Neutrophil (primary cell): ENCODE measurements around the gene ZNF581.
A peak's percentile ranks its signal among the peaks of the same experiment; 100 is the strongest.

Source experiments
- H3K27ac ChIP-seq: fragments of 200-600 bp; sonication (generic); 2 replicates; pipeline ENCODE4 v1.5.1; 2016; ENCODE audit warnings: mild to moderate bottlenecking, moderate library complexity
- H3K27me3 ChIP-seq: fragments of 200-600 bp; sonication (generic); 2 replicates; pipeline ENCODE4 v1.6.0; 2016; ENCODE audit warnings: mild to moderate bottlenecking
- H3K36me3 ChIP-seq: fragments of 200-600 bp; sonication (generic); 2 replicates; pipeline ENCODE4 v1.5.1; 2017
- H3K4me1 ChIP-seq, 2 experiments: fragments of 200-600 bp in 1 of 2; sonication (generic) in 1 of 2; 1 replicate in 1 of 2; 2 replicates in 1 of 2; pipeline versions ENCODE4 v1.5.1 to v1.6.1; 2013 to 2016; ENCODE audit warnings: low read depth in 1 of 2, low read length in 1 of 2, mild to moderate bottlenecking in 1 of 2, moderate library complexity in 1 of 2; ENCODE audit not compliant: control insufficient read depth in 1 of 2, insufficient read depth in 1 of 2
- H3K4me3 ChIP-seq, 2 experiments: fragments of 200-600 bp in 1 of 2; sonication (generic) in 1 of 2; 1 replicate in 1 of 2; 2 replicates in 1 of 2; pipeline ENCODE4 v1.5.1; 2013 to 2016; ENCODE audit warnings: low read depth in 1 of 2, low read length in 1 of 2, mild to moderate bottlenecking in 1 of 2, moderate library complexity in 1 of 2
- H3K9me3 ChIP-seq: fragments of 200-600 bp; sonication (generic); 2 replicates; pipeline ENCODE4 v1.5.1; 2016
- TF ChIP-seq, protein P1 (sequence below): fragments of 200-600 bp; sonication (generic); IDR thresholded peaks from 2 replicates; pipeline ENCODE4 v1.5.1; 2016; ENCODE audit warnings: antibody characterized with exemption

Gene ZNF581

DNA sequence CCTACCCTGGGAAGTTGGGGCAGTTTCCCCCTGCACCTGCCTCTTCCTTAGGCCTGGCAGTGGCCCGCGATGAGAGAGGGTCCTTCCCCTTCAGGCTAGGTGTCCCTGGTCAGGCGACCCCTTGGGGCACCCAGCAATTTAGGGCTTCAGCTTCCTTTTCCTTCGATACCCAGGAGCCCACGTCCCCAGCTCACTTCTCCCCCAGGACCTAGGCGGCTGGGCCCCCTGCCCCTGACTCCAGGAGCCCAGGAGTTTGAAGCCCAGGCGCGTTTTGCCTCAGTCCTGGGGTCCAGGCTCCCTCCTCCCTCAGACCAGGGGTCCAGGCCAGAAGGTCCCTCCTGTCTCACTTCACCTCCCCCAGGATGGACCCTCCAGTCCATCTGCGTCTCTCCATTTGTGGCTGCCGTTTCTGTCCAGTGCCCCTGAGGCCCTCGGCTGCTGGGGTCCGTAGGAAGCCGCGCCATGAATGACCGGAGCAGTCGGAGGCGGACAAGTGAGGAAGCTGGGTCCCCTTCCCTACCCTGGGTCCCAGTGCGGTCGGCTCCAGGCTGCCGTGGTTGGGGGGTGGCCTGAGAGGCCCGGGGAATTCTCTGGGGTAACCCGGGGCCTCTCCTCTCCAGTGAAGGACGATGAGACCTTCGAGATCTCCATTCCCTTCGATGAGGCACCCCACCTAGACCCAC, 5.3 kb downstream of the ZNF581 start:
- H3K4me3 ChIP-seq, result peak overlapping the region; percentile 52 to 54
- H3K36me3 ChIP-seq, result peaks cover 14% of the 10 kb centered on the region
- H3K4me1 ChIP-seq, result peaks cover 33 to 40% of the 10 kb centered on the region in 2 experiments
- H3K27me3 ChIP-seq, result peaks cover 24% of the 10 kb centered on the region
- H3K27ac ChIP-seq, result no peak overlapping the region
- TF ChIP-seq, protein P1, sequence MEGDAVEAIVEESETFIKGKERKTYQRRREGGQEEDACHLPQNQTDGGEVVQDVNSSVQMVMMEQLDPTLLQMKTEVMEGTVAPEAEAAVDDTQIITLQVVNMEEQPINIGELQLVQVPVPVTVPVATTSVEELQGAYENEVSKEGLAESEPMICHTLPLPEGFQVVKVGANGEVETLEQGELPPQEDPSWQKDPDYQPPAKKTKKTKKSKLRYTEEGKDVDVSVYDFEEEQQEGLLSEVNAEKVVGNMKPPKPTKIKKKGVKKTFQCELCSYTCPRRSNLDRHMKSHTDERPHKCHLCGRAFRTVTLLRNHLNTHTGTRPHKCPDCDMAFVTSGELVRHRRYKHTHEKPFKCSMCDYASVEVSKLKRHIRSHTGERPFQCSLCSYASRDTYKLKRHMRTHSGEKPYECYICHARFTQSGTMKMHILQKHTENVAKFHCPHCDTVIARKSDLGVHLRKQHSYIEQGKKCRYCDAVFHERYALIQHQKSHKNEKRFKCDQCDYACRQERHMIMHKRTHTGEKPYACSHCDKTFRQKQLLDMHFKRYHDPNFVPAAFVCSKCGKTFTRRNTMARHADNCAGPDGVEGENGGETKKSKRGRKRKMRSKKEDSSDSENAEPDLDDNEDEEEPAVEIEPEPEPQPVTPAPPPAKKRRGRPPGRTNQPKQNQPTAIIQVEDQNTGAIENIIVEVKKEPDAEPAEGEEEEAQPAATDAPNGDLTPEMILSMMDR, result no peak
- H3K9me3 ChIP-seq, result no peaks in the 10 kb centered on the region

DNA sequence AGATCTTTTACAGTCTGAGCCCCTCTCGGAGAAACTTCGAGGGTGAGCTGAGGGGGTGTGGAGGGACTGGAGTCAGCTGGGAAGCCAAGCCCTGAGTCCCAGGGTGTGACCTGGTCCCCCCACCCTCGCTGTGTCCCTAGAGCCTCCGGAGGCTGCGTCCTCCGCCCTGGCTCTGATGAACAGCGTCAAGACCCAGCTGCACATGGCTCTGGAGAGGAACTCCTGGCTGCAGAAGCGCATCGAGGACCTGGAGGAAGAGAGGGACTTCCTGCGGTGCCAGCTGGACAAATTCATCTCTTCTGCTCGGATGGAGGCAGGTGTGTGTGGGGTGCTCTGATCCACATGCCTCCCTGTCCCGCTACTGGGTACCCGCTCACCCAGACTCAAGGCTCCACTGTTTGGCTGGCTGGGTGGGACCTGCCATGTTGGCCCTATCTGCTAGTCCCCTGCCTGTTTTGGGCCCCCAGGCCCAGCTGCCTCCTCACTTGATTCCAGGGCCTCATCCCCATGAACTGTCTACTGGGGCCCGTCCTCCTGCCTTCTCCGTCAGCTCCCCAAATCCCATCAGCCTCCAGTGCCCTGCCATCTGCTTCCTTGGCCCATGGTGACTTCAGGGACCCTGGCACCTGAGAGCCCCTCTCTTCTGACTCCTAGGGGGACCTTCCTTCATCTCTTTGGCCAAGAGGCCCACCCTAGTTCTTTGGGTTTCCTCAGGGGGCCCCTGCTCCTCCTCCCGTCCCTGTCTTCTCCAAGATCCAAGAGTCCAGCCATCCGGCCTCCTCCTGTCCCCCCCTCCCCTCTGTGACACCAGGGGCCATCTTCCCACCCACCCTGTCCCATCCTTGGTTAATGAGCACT, 6.0 kb downstream of the ZNF581 start:
- Histone ChIP-seq H3K9me3 (no peaks in the 10 kb centered on the region), H3K36me3 (peaks cover 12% of the 10 kb centered on the region), H3K27ac (no peak overlapping the region), H3K4me3 (no peak overlapping the region), H3K27me3 (peaks cover 24% of the 10 kb centered on the region), H3K4me1 (peaks cover 25 to 33% of the 10 kb centered on the region in 2 experiments)
- TF ChIP-seq, protein P1, result no peak

DNA sequence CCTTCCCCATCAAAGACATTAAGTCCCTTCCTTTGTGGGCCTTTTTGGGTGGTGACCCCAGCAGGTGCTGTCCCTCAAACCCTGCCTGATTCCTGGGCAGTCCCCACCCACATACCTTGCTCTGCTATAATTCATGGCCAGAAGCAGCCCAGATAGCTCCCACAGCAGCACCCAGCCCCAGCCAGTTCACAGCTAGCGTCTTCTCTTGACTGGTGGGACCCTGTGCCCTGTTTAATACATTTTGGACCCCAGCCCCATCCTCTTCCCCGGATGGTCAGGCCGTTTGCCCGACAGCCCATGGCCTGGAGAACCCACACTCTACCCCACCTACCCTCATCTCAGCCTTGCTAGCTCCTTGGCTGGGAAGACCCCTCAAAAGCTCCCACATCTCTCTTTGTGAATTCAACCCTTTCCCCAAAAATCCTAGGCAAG, 6.7 kb downstream of the ZNF581 start:
- TF ChIP-seq, protein P1, result no peak
- peaks cover 5% of the 10 kb centered on the region for H3K36me3 ChIP-seq
- no peak overlapping the region for H3K27ac ChIP-seq
- H3K27me3 ChIP-seq, result peaks cover 24% of the 10 kb centered on the region
- H3K4me1 ChIP-seq, result peaks cover 23 to 28% of the 10 kb centered on the region in 2 experiments
- H3K9me3 ChIP-seq, result no peaks in the 10 kb centered on the region
- no peak overlapping the region for H3K4me3 ChIP-seq

DNA sequence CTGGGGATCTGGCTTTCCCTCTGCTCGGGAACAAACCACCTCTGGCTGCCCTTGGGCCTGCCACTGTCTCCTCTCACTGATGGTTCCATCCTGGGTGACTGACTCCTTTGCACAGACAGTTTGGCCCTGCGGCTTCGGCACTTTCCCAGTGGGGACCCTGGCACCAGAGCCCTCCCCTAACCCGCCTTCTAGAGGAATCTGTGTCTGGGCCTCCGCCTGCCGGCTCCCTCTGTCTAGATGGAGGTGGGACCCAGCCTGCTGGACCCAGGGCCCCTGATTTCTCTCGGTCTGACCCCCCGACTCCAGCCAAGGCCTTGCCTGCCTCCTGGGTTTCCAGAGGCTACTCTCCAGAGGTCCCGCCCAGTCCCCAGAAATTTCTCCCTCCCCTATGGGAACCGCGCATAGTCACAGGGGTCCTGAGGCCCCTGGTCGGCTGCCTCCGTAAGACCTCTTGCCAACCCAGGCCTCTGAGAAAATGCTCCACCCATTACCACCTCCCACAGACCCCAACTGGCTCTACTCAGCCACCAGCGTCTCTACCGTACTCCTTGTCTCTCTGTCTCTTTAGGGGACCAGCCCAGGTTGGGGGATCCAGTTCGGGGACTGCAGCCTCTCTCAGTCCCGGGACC, 7.3 kb downstream of the ZNF581 start:
- Histone ChIP-seq H3K27me3 (peaks cover 24% of the 10 kb centered on the region), H3K36me3 (no peaks in the 10 kb centered on the region), H3K4me3 (no peak overlapping the region), H3K4me1 (peaks cover 26 to 31% of the 10 kb centered on the region in 2 experiments), H3K9me3 (no peaks in the 10 kb centered on the region), H3K27ac (no peak overlapping the region)
- TF ChIP-seq, protein P1, result no peak

DNA sequence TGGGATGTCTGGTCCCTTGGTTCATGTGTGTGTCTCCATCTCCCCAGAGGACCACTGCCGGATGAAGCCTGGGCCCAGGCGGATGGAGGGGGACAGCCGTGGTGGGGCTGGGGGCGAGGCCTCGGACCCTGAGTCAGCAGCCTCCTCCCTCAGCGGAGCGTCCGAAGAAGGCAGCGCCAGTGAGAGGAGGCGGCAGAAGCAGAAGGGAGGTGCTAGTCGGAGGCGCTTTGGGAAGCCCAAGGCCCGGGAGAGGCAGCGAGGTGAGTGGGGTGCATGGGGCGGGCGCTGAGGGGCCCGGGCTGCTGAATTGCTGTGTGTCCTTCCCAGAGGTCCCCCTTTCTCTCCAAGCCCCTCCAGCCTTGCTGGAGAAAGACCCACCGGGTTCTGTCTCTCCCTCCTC, 7.8 kb downstream of the ZNF581 start:
- Histone ChIP-seq H3K9me3 (no peaks in the 10 kb centered on the region), H3K27me3 (peaks cover 24% of the 10 kb centered on the region), H3K36me3 (no peaks in the 10 kb centered on the region), H3K4me1 (peaks cover 32 to 36% of the 10 kb centered on the region in 2 experiments), H3K27ac (no peak overlapping the region), H3K4me3 (no peak overlapping the region)
- TF ChIP-seq, protein P1, result no peak
